A673 (cell line): ENCODE results near the gene ATP13A1. TPM values are rescaled to one million over a fixed set of nuclear protein-coding genes. Genes with fewer than 3 reads are reported as not detected.
A peak's percentile ranks its signal among the peaks of the same experiment; 100 is the strongest.

Source experiments
- BruUV-seq: library from RNA; stranded (reverse); fragments of 400-500 nt; replicated peaks from 2 replicates; lab custom pipeline; 2021; lab: Mats Ljungman, UMichigan
- CTCF ChIA-PET: fragments of 300-600 bp; sonication (Branson Sonifier 250); formaldehyde crosslinking; loops from one replicate; lab custom pipeline; 2022; ENCODE audit warnings: antibody characterized with exemption; lab: Charles Lee
- POLR2A ChIA-PET: fragments of 300-600 bp; sonication (Branson Sonifier 250); formaldehyde crosslinking; loops from one replicate; lab custom pipeline; 2022; ENCODE audit warnings: antibody characterized with exemption; ENCODE audit not compliant: low non-redundant PET; lab: Charles Lee
- DNase-seq: peaks from one replicate; pipeline ENCODE4 v3.0.0-alpha.2; 2015; ENCODE audit warnings: low spot score
- H3K27ac ChIP-seq: fragments of 200-600 bp; sonication (generic); 2 replicates; pipeline ENCODE4 v1.5.1; 2016; ENCODE audit warnings: mixed run types, low read depth, mild to moderate bottlenecking, mixed read lengths, antibody characterized with exemption, low read length; ENCODE audit not compliant: poor library complexity, severe bottlenecking
- H3K27me3 ChIP-seq: fragments of 200-600 bp; sonication (generic); replicated peaks from 2 replicates; pipeline ENCODE4 v1.6.1; 2017; ENCODE audit warnings: mixed run types, low read depth, mild to moderate bottlenecking, mixed read lengths, antibody characterized with exemption, low read length; ENCODE audit not compliant: insufficient read depth, poor library complexity
- H3K36me3 ChIP-seq: fragments of 200-600 bp; sonication (generic); 2 replicates; pipeline ENCODE4 v1.6.1; 2016; ENCODE audit warnings: mixed run types, mild to moderate bottlenecking, mixed read lengths, antibody characterized with exemption, low read length; ENCODE audit not compliant: insufficient read depth, poor library complexity, severe bottlenecking
- H3K4me1 ChIP-seq: fragments of 200-600 bp; sonication (generic); 2 replicates; pipeline ENCODE4 v1.6.1; 2017; ENCODE audit warnings: mixed run types, mild to moderate bottlenecking, mixed read lengths, antibody characterized with exemption, low read length; ENCODE audit not compliant: insufficient read depth, poor library complexity, severe bottlenecking
- H3K4me3 ChIP-seq: fragments of 200-600 bp; sonication (generic); 2 replicates; pipeline ENCODE4 v1.5.1; 2016; ENCODE audit warnings: low read depth, mixed run types, mild to moderate bottlenecking, mixed read lengths, low read length; ENCODE audit not compliant: poor library complexity, severe bottlenecking
- H3K9me3 ChIP-seq: fragments of 200-600 bp; sonication (generic); 2 replicates; pipeline ENCODE4 v1.6.1; 2016; ENCODE audit warnings: mixed run types, low read depth, mild to moderate bottlenecking, mixed read lengths, antibody characterized with exemption, low read length; ENCODE audit not compliant: poor library complexity, severe bottlenecking
- EZH2 ChIP-seq: fragments of 200-600 bp; sonication (generic); IDR thresholded peaks from 2 replicates; pipeline ENCODE4 v1.6.1; 2017; ENCODE audit warnings: borderline replicate concordance, low read depth, mild to moderate bottlenecking, mixed read lengths, antibody characterized with exemption, low read length; ENCODE audit not compliant: poor library complexity, severe bottlenecking
- intact Hi-C: fragments of 100-400 bp; cut with micrococcal nuclease; formaldehyde crosslinking; loops from one replicate; pipeline ENCODE4 v1.10.0; 2022; ENCODE audit not compliant: unreplicated experiment
- total RNA-seq: library from RNA; stranded (reverse); gene quantifications from 2 replicates; pipeline ENCODE4 v1.2.3, GENCODE V29; 2021
- TF ChIP-seq, protein P1 (sequence below): fragments of 300-800, 200-600 bp; sonication (generic); conservative IDR thresholded peaks from 2 replicates; pipeline ENCODE4 v1.5.1; 2017; ENCODE audit warnings: low read depth, mild to moderate bottlenecking, antibody characterized with exemption, low read length, moderate library complexity, mixed read lengths

ATP13A1 gene
- total RNA-seq, 1 experiment from 2014 or later = 94.4 TPM

- ChIA-PET CTCF (no interaction called here), POLR2A (no interaction called here)
- H3K27me3 ChIP-seq = no peaks in the 10 kb centered on the region
Observed at GRCh38 chr19:19656451-19657396, 6.8 kb downstream of the ATP13A1 start.

GRCh38 chr19:19655641-19656343, 7.7 kb downstream of the ATP13A1 start:
- no peak overlapping the region for H3K4me3 ChIP-seq
- no peaks in the 10 kb centered on the region for H3K9me3 ChIP-seq
- peaks cover 78% of the 10 kb centered on the region for H3K36me3 ChIP-seq
- TF ChIP-seq, protein P1, sequence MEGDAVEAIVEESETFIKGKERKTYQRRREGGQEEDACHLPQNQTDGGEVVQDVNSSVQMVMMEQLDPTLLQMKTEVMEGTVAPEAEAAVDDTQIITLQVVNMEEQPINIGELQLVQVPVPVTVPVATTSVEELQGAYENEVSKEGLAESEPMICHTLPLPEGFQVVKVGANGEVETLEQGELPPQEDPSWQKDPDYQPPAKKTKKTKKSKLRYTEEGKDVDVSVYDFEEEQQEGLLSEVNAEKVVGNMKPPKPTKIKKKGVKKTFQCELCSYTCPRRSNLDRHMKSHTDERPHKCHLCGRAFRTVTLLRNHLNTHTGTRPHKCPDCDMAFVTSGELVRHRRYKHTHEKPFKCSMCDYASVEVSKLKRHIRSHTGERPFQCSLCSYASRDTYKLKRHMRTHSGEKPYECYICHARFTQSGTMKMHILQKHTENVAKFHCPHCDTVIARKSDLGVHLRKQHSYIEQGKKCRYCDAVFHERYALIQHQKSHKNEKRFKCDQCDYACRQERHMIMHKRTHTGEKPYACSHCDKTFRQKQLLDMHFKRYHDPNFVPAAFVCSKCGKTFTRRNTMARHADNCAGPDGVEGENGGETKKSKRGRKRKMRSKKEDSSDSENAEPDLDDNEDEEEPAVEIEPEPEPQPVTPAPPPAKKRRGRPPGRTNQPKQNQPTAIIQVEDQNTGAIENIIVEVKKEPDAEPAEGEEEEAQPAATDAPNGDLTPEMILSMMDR = no peak
- no peak for TF ChIP-seq EZH2
- intact Hi-C loops = no loop called here
- ChIA-PET CTCF (no interaction called here), POLR2A (no interaction called here)
- H3K4me1 ChIP-seq = no peaks in the 10 kb centered on the region
- DNase-seq = no peak
- H3K27ac ChIP-seq = no peak overlapping the region
- no peaks in the 10 kb centered on the region for H3K27me3 ChIP-seq
- no TSS peak for BruUV-seq

More at GRCh38 chr19:19656451-19657396, 6.8 kb downstream of the ATP13A1 start:
- DNase-seq = no peak
- Histone ChIP-seq H3K4me1 (peaks cover under 1% of the 10 kb centered on the region), H3K27ac (peak overlapping the region; percentile 47), H3K9me3 (no peaks in the 10 kb centered on the region), H3K36me3 (peaks cover 69% of the 10 kb centered on the region), H3K4me3 (no peak overlapping the region)
- TF ChIP-seq, protein P1 = no peak
- TF ChIP-seq EZH2 = no peak
- no TSS peak for BruUV-seq
- intact Hi-C loops = no loop called here

DNA sequence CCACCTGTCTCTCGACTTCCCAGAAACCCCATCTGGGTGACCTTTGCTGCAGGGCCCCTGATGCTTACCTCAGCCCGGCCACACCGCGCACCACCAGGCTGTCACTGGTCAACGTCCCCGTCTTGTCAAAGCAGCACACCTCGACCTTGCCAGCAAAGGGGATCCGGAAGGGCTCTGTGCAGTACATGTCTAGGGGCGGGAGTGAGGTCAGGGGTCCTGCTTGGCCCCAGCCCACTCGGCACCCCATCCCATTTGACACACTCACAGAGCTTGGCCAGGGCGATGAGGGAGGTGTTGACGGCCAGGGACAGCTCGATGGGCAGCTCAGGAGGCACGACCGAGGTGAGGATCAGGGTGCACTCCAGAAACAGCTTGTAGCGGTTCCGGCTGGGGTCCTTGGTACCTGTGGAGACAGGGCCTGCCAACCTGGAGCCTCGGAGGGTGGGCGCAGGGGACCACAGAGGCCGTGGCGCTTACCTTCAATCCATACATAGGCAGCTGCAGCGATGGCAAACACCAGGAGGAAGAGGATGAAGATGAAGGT, 8.4 kb downstream of the ATP13A1 start:
- intact Hi-C loops = no loop called here
- Histone ChIP-seq H3K27me3 (no peaks in the 10 kb centered on the region), H3K4me3 (no peak overlapping the region), H3K9me3 (no peaks in the 10 kb centered on the region), H3K4me1 (no peaks in the 10 kb centered on the region), H3K36me3 (peaks cover 82% of the 10 kb centered on the region), H3K27ac (no peak overlapping the region)
- BruUV-seq = no TSS peak
- no peak for DNase-seq
- no peak for TF ChIP-seq EZH2
- TF ChIP-seq, protein P1 = no peak
- CTCF ChIA-PET = no interaction called here
- POLR2A ChIA-PET = no interaction called here
